GM18907 (cell line): ENCODE data around the gene METAP2.
"Not testable (repeated sequence)": the region's sequence is repeated elsewhere in the genome, so short reads cannot be mapped to it uniquely, and the experiment has no call there.

Experiments used
- ATAC-seq: cut with Tn5 transposase; IDR thresholded peaks from one replicate; pipeline ENCODE4 v1.9.1; 2021; ENCODE audit warnings: mild to moderate bottlenecking, moderate library complexity; ENCODE audit not compliant: unreplicated experiment

The METAP2 gene

DNA sequence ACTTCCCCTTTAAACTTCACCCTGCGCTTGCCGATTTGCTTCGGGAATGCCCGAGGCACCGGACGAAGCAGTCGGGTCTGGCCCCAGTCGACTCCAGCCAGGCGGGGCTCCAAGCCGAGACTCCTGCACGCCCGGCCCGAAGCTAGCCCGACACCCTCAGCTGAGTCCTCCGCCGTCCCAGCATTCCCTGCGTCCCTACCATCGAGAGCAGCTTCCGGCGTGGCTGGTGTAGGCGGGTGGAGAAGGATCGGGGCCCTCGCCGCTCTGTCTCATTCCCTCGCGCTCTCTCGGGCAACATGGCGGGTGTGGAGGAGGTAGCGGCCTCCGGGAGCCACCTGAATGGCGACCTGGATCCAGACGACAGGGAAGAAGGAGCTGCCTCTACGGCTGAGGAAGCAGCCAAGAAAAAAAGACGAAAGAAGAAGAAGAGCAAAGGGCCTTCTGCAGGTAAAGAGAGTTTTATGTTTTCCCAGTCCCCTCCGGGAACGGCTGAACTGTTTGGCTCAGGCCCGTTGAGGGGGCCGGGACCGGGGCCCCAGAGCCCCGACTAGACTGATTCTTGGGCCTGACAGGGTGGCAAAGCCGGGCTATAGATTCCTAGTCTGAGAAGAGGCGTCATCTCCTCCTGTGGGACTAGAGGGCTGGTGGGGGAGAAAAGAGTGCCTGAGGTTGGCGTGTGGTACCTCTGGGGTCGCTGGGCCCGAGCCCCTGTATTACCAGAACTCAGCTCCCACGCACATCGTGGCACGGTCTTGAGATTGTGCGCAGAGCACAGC lies at the start of gene METAP2:
Gene METAP2, plus strand, starts transcription at position 269 of the 776 bp plus-strand sequence. Its CDS starts 28 bp downstream, at position 297.
- ATAC-seq, result peak; percentile 99

GRCh38 chr12:95424271-95424994 lies 49.5 kb upstream of the METAP2 start:
- no peak for ATAC-seq

DNA sequence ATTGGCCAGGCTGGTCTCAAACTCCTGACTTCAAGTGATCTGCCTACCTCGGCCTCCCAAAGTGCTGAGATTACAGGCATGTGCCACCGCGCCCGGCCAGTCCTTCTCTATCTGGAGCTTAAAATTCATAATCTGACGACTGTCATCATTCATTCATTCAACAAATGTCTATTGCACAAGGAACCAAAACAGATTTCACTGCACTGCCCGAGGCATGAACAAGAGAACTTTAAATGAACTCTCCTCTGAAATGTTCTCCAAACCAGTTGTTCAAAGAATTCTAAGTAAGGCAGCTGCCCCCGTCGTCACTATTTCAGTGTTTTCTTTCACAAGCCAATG lies 44.8 kb upstream of the METAP2 start:
- ATAC-seq, result no peak

- no peak for ATAC-seq
Measured at GRCh38 chr12:95431120-95431519, 42.8 kb upstream of the METAP2 start.

- no peak for ATAC-seq
Measured at GRCh38 chr12:95435355-95435754, 38.6 kb upstream of the METAP2 start.

GRCh38 chr12:95437565-95437964 lies 36.4 kb upstream of the METAP2 start:
- no peak for ATAC-seq

GRCh38 chr12:95439461-95440230 lies 34.3 kb upstream of the METAP2 start:
- ATAC-seq, result no peak

- no peak for ATAC-seq
Measured at GRCh38 chr12:95440401-95440800, 33.6 kb upstream of the METAP2 start.

DNA sequence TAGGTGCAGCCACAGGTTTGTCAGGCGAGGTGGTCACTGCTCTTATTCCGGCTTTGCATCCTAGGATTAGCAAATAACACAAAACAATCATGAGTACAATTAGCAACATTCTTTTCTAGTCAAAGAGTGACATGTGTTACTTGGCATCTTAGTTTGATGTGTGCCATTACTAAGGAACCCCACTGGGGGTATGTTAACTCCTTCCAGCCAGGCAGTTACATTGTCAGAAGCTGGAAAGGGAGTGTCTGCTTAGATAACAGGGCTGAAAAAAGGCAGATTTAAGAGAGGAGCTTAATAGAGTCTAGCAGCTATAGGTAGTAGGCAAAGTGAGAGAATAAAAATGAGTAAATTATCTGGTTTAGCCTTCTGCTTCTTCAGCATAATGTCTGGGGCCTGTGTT lies 30.5 kb upstream of the METAP2 start:
- no peak for ATAC-seq

GRCh38 chr12:95445099-95445498 lies 28.9 kb upstream of the METAP2 start:
- not testable (repeated sequence) for ATAC-seq

- no peak for ATAC-seq
Measured at GRCh38 chr12:95445884-95446505, 28.0 kb upstream of the METAP2 start.

DNA sequence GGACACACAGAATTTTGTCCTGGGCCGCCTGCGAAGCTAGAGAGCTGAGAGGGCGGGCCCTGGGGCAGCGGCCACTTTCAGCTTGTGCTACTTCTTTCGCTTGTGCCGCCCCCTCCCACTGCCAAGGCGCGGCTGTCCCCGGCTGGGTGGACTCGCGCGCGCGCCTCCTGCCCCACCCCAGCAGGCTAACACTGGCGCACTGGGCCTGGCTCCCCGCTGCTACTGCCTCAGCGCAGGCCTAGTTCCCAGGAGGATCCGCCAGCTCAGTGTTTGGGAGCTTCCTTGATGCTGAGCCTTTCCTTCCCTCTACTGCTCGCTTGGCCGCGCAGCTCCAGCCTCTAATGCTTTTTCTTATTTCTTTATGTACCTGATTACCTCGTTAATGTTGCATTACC lies 27.4 kb upstream of the METAP2 start:
- no peak for ATAC-seq

DNA sequence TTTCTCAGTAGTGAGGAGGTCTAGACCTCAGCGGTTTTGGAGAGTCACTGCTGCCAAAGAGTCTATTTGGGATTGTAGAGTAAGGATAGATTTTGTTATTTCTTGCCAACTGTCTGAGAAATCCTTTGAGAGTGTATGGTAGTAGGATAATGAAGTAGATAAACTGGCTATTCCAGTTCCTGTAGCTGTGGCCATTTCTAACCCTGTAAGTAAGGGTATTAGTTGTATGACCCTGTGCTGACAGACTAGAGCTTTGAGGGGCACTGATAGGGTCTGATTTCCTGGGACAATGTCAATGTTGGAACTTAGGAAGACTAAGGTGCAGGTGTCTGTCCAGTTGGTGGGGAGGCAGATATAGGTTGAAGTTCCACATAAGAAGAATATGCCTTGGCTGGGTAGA lies 24.3 kb upstream of the METAP2 start:
- not testable (repeated sequence) for ATAC-seq

GRCh38 chr12:95452501-95452900 lies 21.5 kb upstream of the METAP2 start:
- ATAC-seq, result not testable (repeated sequence)

DNA sequence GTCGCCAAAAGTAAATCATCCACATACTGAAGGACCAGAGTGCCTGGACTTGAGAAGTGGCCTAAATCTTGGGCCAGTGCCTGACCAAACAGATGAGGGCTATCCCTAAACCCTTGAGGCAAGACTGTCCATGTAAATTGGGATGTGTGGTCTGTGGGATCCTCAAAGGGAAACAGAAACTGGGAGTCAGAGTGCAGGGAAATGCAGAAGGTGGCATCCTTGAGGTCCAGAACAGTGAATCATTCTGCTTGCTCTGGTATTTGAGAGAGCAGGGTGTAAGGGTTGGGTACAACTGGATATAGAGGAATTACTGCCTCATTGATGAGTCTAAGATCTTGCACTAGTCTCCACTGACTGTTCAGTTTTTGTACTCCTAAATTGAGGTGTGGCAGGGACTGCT lies 20.1 kb upstream of the METAP2 start:
- ATAC-seq, result not testable (repeated sequence)

- ATAC-seq, result not testable (repeated sequence)
Measured at GRCh38 chr12:95454780-95455215, 19.2 kb upstream of the METAP2 start.

DNA sequence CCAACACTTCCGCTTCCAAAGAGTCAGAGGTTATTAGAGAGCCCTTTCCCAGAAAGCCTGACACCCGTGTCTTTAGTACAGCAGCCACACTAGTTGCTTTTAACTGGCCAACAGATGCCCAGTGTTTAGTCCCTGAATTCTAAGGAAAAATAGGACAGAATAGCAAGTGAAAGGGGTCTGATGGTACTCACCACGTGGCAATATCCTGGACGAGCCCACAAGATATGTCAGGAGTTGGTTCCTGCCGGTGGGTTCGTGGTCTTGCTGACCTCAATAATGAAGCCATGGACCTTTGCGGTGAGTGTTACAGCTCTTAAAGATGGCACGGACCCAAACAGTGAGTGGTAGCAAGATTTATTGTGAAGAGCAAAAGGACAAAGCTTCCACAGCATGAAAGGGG lies 16.3 kb upstream of the METAP2 start:
- not testable (repeated sequence) for ATAC-seq

DNA sequence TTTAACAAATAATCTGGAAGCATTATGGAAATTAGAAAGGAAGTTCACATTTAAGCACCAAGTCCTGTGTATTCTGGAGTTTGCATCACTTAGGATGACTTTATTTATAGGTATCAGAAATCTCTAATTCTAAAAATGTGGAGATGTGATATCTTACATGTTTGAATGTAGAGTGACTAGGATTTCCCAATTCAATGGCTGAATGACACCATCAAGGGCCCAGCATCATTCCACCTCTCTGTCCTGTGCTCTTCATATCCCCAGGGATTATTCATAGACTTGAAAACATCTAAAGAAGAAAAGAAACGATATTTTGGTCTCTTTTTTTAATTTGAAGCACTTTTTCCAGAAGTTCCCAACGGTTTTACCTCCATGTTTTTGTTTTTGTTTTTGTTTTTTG lies 15.2 kb upstream of the METAP2 start:
- ATAC-seq, result no peak

DNA sequence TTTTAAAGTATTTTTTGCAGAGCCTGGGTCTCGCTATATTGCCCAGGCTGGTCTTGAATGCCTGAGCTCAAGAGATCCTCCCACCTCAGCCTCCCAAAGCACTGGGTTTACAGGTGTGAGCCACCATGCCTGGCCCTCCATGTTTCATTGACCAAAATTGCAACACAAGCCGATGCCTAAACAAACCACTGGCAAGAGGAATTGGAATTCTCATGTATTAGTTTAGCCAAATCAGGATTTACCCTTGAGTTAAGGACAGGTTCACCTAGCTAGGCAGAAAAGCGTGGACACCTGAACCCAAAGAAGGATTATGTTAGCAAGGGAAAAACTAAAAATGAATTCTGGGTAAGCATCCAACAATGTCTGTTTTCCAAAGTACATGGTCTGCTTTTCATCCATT lies 14.6 kb upstream of the METAP2 start:
- ATAC-seq, result no peak

GRCh38 chr12:95460105-95460504 lies 13.8 kb upstream of the METAP2 start:
- no peak for ATAC-seq

GRCh38 chr12:95460896-95461295 lies 13.1 kb upstream of the METAP2 start:
- no peak for ATAC-seq
